CD8-positive, alpha-beta memory T cell (primary cell): ENCODE data around the gene XNDC1N. TPM values are rescaled to one million over a fixed set of nuclear protein-coding genes. Genes with fewer than 3 reads are reported as not detected.
"Not testable (repeated sequence)": the region's sequence is repeated elsewhere in the genome, so short reads cannot be mapped to it uniquely, and the experiment has no call there.

ENCODE experiments used
- CTCF ChIA-PET: fragments of 350-600 bp; sonication (Branson Sonifier 250); formaldehyde crosslinking; loops from one replicate; lab custom pipeline; 2021; ENCODE audit warnings: antibody characterized with exemption; lab: Charles Lee
- POLR2A ChIA-PET: fragments of 350-600 bp; sonication (Branson Sonifier 250); formaldehyde crosslinking; loops from one replicate; lab custom pipeline; 2021; ENCODE audit warnings: antibody characterized with exemption; lab: Charles Lee
- DNase-seq, 5 donors: peaks; one replicate each; pipeline versions ENCODE4 v3.0.0 to v3.0.0-alpha.2; 2020 to 2022; ENCODE audit warnings: mixed read lengths in 1 of 5
- H3K27ac ChIP-seq: one replicate; pipeline ENCODE4 v1.7.0; 2013; ENCODE audit warnings: low read depth, mild to moderate bottlenecking, low read length, moderate library complexity
- H3K27me3 ChIP-seq: 2 replicates; pipeline ENCODE4 v1.7.0; 2013; ENCODE audit warnings: low read length, mild to moderate bottlenecking; ENCODE audit not compliant: insufficient read depth, poor library complexity, severe bottlenecking
- H3K36me3 ChIP-seq: 2 replicates; pipeline ENCODE4 v1.7.0; 2013; ENCODE audit warnings: mild to moderate bottlenecking, low read length, moderate library complexity; ENCODE audit not compliant: insufficient read depth
- H3K4me1 ChIP-seq: 2 replicates; pipeline ENCODE4 v1.7.0; 2013; ENCODE audit warnings: mild to moderate bottlenecking, low read length, moderate library complexity; ENCODE audit not compliant: insufficient read depth
- H3K4me3 ChIP-seq: 2 replicates; pipeline ENCODE4 v1.7.0; 2013; ENCODE audit warnings: mild to moderate bottlenecking, low read length
- H3K9me3 ChIP-seq: 2 replicates; pipeline ENCODE4 v1.7.0; 2013; ENCODE audit warnings: mild to moderate bottlenecking, low read length
- H3K27ac Mint-ChIP-seq, 8 donors: one replicate each; pipeline ENCODE4 v1.8.0; 2020 to 2021; ENCODE audit warnings: mixed read lengths in 8 of 8, mild to moderate bottlenecking in 6 of 8, inconsistent platforms in 3 of 8, moderate library complexity in 3 of 8
- H3K27me3 Mint-ChIP-seq, 2 donors: one replicate each; pipeline ENCODE4 v1.8.0; 2020 to 2021; ENCODE audit warnings: mixed read lengths in 2 of 2, mild to moderate bottlenecking in 1 of 2, moderate library complexity in 1 of 2
- H3K36me3 Mint-ChIP-seq, 3 donors: one replicate each; pipeline ENCODE4 v1.8.0; 2020 to 2021; ENCODE audit warnings: mixed read lengths in 3 of 3, inconsistent platforms in 1 of 3, mild to moderate bottlenecking in 1 of 3
- H3K4me1 Mint-ChIP-seq, 3 donors: one replicate each; pipeline ENCODE4 v1.8.0; 2020 to 2021; ENCODE audit warnings: mixed read lengths in 3 of 3, inconsistent platforms in 1 of 3, mild to moderate bottlenecking in 1 of 3
- H3K4me3 Mint-ChIP-seq, 7 donors: one replicate each; pipeline ENCODE4 v1.8.0; 2020 to 2021; ENCODE audit warnings: mixed read lengths in 7 of 7, mild to moderate bottlenecking in 6 of 7, moderate library complexity in 4 of 7, inconsistent platforms in 2 of 7
- H3K9me3 Mint-ChIP-seq, 5 donors: one replicate each; pipeline ENCODE4 v1.8.0; 2020 to 2022; ENCODE audit warnings: mixed read lengths in 5 of 5, mild to moderate bottlenecking in 3 of 5, moderate library complexity in 2 of 5, inconsistent platforms in 1 of 5
- polyA plus RNA-seq: library from polyadenylated mRNA; unstranded; fragments of 300-500 nt; fragmentation: Illumina TruSeq; gene quantifications from one replicate; pipeline ENCODE4 v1.2.3, GENCODE V29; 2021
- total RNA-seq, 2 experiments: library from RNA; stranded (reverse); gene quantifications; one replicate each; pipeline ENCODE4 v1.2.3, GENCODE V29; 2021

Gene XNDC1N
- total and polyA plus RNA-seq, 3 experiments from 2014 or later: 5.2 to 13.0 (median 12.7) TPM

DNA sequence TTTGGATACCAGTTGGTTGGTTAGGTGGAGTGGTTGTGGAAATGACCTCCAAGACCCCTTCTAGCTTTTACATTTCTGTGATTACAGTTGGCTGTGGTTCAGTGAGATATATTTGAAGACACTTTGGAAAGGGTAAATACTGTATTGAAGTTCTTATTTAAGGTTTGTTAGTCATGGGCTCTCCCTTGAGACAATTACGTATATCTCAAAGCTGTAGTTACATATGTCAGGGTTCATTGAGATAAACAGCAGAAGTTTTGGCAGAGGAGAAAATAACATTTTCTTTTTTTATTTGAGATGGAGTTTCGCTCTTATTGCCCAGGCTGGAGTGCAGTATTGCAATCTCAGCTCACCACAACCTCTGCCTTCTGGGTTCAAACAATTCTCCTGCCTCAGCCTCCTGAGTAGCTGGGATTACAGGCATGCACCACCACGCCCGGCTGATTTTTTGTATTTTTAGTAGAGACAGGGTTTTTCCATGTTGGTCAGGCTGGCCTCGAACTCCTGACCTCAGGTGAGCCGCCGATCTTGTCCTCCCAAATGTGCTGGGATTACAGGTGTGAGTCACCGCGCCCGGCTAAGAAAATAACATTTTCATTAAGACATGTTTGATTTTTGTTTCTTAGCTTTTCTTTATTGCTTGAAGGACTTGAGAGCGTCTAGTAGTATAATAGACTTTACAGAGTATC lies 2.3 kb upstream of the XNDC1N start:
- CTCF ChIA-PET: no interaction called here
- H3K4me3 Mint-ChIP-seq: peak overlapping the region; percentile 65 to 99 (median 99)
- Histone ChIP-seq H3K9me3 (no peaks in the 10 kb centered on the region), H3K27ac (no peak overlapping the region), H3K36me3 (no peaks in the 10 kb centered on the region), H3K4me1 (peaks cover 20% of the 10 kb centered on the region), H3K27me3 (no peaks in the 10 kb centered on the region), H3K4me3 (no peak overlapping the region)
- peaks cover 0 to 20% (median 0%) of the 10 kb centered on the region in 3 donors for H3K36me3 Mint-ChIP-seq
- peak overlapping the region in 3 of 8 donors; percentile 5 to 58 (median 49) for H3K27ac Mint-ChIP-seq
- H3K4me1 Mint-ChIP-seq: peaks cover 53 to 79% (median 70%) of the 10 kb centered on the region in 3 donors
- H3K9me3 Mint-ChIP-seq: no peaks in the 10 kb centered on the region
- POLR2A ChIA-PET: no interaction called here
- DNase-seq: no peak
- no peaks in the 10 kb centered on the region for H3K27me3 Mint-ChIP-seq

DNA sequence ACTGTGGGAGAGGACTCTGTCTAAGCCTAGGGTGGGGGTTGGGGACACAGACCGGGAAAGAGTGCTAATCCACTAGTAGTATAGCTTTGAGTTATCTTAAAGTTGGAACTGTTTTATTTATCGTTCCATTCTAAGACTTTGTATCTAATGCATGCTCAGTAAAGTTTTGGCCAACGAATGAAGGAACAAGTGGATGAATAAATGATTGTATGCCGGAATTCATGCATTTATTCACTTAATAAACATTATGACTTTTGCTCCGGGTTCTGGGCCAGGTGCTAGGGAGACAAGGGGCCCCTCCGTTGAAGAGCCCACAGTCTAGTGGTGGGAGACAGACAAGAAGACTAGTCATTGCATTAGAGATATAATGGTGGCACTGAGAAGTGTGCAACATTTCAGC lies 1.1 kb upstream of the XNDC1N start:
- DNase-seq: no peak
- Histone ChIP-seq H3K27me3 (no peaks in the 10 kb centered on the region), H3K9me3 (no peaks in the 10 kb centered on the region), H3K4me3 (peak overlapping the region; percentile 95), H3K4me1 (peaks cover 20% of the 10 kb centered on the region), H3K27ac (peak overlapping the region; percentile 96), H3K36me3 (no peaks in the 10 kb centered on the region)
- H3K27ac Mint-ChIP-seq: peak overlapping the region; percentile 5 to 99 (median 99)
- peaks cover 52 to 73% (median 64%) of the 10 kb centered on the region in 3 donors for H3K4me1 Mint-ChIP-seq
- no peaks in the 10 kb centered on the region for H3K27me3 Mint-ChIP-seq
- ChIA-PET POLR2A (interaction anchor here (0.6 to 2.7 kb wide), 3 partner anchors 8 to 294 kb away, joined by 3 to 7 read pairs (median 4); partner anchors contain the start of gene ANAPC15), CTCF (interaction anchor here (1.2 to 1.3 kb wide), 2 partner anchors 16 to 117 kb away, joined by 3 to 4 read pairs; no protein-coding TSS in a partner anchor)
- H3K36me3 Mint-ChIP-seq: peaks cover 0 to 24% (median 0%) of the 10 kb centered on the region in 3 donors
- H3K9me3 Mint-ChIP-seq: no peaks in the 10 kb centered on the region
- H3K4me3 Mint-ChIP-seq: peak overlapping the region; percentile 95 to 99 (median 99)

DNA sequence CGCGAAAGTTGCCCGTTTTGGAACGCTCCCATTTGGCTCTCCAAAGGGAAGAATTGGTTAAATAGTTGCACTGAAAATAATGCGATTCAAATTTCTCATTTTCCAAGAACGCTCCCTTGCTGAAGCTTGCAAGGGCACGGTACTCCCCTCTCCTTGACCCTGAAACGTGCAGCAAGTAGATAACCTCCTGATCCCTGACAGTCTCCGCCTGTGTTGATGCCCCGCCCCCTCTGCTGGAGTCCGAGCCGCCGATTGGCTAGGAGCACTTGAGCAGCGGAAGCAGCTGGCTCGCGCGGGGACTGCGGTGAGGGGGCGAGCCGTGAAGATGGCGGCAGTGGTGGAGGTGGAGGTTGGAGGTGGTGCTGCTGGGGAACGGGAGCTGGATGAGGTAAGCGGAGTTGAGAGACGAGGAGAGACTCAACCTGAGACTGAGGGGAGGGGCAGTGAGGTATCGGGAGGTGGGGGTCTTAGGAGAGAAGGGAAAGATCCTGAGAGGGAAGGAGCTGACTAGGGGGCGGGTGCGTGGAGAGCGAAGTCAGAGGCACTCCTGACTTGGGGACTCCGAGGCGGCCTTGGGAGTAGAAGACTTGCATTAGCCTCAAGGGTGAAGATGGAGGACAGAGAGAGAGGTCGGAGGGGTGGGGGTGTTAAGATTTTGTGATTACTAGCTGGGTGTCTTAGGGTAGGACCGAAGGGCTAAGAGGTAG lies 496 bp upstream of the XNDC1N start, which contains the start of gene RNF121:
Gene RNF121, plus strand, starts transcription at position 310 of the 707 bp plus-strand sequence. Its CDS starts 16 bp downstream, at position 326.
- H3K27me3 ChIP-seq: no peaks in the 10 kb centered on the region
- H3K27ac Mint-ChIP-seq: peak within 1 kb of the TSS; percentile 96 to 99 (median 99)
- H3K36me3 Mint-ChIP-seq: peaks cover 0 to 24% (median 0%) of the 10 kb centered on the region in 3 donors
- ChIA-PET POLR2A (interaction anchor here (0.6 to 2.7 kb wide), 3 partner anchors 9 to 294 kb away, joined by 3 to 7 read pairs (median 4); partner anchors contain the start of gene ANAPC15), CTCF (interaction anchor here (0.9 to 1.3 kb wide), 4 partner anchors 9 to 184 kb away, joined by 3 to 4 read pairs (median 3); partner anchors contain the start of gene ANAPC15)
- peak; percentile 95 to 98 (median 97) for DNase-seq
- H3K4me3 Mint-ChIP-seq: peak within 1 kb of the TSS; percentile 95 to 99 (median 99)
- peak within 1 kb of the TSS; percentile 96 for H3K27ac ChIP-seq
- H3K4me1 Mint-ChIP-seq: peaks cover 47 to 67% (median 58%) of the 10 kb centered on the region in 3 donors
- H3K9me3 ChIP-seq: no peaks in the 10 kb centered on the region
- H3K4me1 ChIP-seq: peaks cover 20% of the 10 kb centered on the region
- no peaks in the 10 kb centered on the region for H3K9me3 Mint-ChIP-seq
- peak within 1 kb of the TSS; percentile 95 for H3K4me3 ChIP-seq
- H3K27me3 Mint-ChIP-seq: no peaks in the 10 kb centered on the region
- H3K36me3 ChIP-seq: no peaks in the 10 kb centered on the region

DNA sequence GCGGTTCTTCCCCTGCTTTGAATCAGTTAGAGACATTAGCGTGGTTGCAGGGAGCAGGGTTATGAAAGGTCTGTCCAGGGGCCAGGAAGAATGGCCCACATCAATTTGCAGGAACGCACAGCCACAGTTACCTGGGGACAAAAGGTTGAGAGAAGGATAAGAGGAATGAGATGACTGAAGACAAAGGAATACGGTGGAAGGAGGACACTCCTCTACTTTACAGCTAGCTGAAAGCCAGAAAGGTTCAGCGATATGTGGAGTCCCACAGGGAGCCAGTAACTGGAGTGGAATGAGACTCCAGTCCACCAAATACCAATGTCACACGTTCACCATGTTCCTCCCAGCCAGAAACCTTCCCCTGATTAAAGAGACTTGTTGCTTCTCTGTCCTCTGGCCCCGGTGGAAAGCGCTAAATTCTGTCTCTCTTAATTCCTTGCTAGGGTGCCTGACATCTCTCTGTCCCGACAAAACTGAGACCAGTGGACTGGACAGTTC lies 10.7 kb downstream of the XNDC1N start:
- H3K36me3 Mint-ChIP-seq: peaks cover 19 to 61% (median 26%) of the 10 kb centered on the region in 3 donors
- H3K4me3 Mint-ChIP-seq: no peak overlapping the region
- no peaks in the 10 kb centered on the region for H3K4me1 Mint-ChIP-seq
- Histone ChIP-seq H3K36me3 (peaks cover 18% of the 10 kb centered on the region), H3K9me3 (no peaks in the 10 kb centered on the region), H3K27ac (no peak overlapping the region), H3K27me3 (no peaks in the 10 kb centered on the region), H3K4me1 (no peaks in the 10 kb centered on the region), H3K4me3 (no peak overlapping the region)
- peak overlapping the region in 1 of 8 donors; percentile 55 for H3K27ac Mint-ChIP-seq
- DNase-seq: no peak
- ChIA-PET CTCF (no interaction called here), POLR2A (no interaction called here)
- H3K9me3 Mint-ChIP-seq: no peaks in the 10 kb centered on the region
- H3K27me3 Mint-ChIP-seq: no peaks in the 10 kb centered on the region

DNA sequence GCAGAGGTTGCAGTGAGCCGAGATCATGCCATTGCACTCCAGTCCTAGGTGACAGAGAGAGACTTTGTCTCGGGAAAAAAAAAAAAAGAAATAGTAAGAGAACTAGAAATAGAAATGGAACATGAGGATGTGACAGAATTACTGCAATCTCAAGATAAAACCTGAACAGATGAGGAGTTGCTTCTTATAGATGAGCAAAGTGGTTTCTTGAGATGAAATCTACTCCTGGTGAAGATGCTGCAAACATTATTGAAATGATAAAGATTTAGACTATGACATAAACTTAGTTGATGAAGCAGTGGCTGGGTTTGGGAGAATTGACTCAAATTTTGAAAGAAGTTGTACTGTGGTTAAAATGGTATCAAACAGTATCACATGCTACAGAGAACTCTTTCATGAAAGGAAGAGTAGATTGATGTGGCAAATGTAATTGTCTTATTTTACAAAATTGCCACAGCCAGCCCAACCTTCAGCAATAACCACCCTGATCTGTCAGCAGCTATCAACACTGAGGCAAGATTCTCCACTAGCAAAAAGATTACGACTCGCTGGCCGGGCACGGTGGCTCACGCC lies 13.7 kb downstream of the XNDC1N start:
- Mint-ChIP-seq H3K36me3 (peaks cover 19 to 80% (median 37%) of the 10 kb centered on the region in 3 donors), H3K4me3 (no peak overlapping the region), H3K9me3 (no peaks in the 10 kb centered on the region), H3K27ac (no peak overlapping the region), H3K4me1 (no peaks in the 10 kb centered on the region), H3K27me3 (no peaks in the 10 kb centered on the region)
- Histone ChIP-seq H3K27me3 (no peaks in the 10 kb centered on the region), H3K27ac (no peak overlapping the region), H3K4me3 (no peak overlapping the region), H3K4me1 (no peaks in the 10 kb centered on the region), H3K36me3 (peaks cover 15% of the 10 kb centered on the region), H3K9me3 (no peaks in the 10 kb centered on the region)
- POLR2A ChIA-PET: interaction anchor here (0.6 kb wide), 1 partner anchor 76 kb away, joined by 3 read pairs; no protein-coding TSS in a partner anchor
- DNase-seq: no peak
- CTCF ChIA-PET: interaction anchor here (1.1 kb wide), 1 partner anchor 14 kb away, joined by 3 read pairs; the partner anchor contains the start of genes RNF121 and XNDC1N

DNA sequence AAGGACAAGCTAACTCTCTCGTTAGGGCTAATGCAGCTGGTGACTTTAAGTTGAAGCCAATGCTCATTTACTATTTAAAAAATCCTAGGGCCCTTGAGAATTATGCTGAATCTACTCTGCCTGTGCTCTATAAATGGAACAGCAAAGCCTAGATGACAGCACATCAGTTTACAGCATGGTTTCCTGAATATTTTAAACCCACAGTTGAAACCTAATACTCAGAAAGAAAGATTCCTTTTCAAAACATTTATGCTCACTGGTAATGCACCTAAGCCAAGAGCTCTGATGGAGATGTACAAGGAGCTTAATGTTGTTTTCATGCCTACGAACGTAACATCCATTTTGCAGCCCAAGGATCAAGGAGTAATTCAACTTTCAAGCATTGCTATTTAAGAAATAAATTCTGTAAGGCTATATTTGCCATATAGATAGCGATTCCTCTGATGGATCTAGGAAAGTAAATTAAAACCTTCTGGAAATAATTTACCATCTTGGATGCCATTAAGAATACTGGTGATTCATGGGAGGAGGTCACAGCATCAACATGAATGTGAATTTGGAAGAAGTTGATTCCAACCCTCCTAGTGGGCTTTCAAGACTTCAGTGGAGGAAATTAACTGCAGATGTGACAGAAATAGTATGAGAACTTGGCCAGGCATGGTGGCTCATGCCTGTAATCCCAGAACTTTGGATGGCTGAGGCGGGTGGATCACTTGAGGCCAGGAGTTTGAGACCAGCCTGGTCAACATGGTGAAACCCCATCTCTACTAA lies 14.5 kb downstream of the XNDC1N start:
- ChIA-PET CTCF (interaction anchor here (1.1 kb wide), 1 partner anchor 15 kb away, joined by 3 read pairs; the partner anchor contains the start of genes RNF121 and XNDC1N), POLR2A (interaction anchor here (0.7 kb wide), 1 partner anchor 1300 kb away, joined by 10 read pairs; no protein-coding TSS in a partner anchor)
- Mint-ChIP-seq H3K9me3 (no peaks in the 10 kb centered on the region), H3K36me3 (peaks cover 19 to 82% (median 37%) of the 10 kb centered on the region in 3 donors), H3K27me3 (no peaks in the 10 kb centered on the region), H3K4me3 (no peak overlapping the region), H3K27ac (no peak overlapping the region), H3K4me1 (no peaks in the 10 kb centered on the region)
- Histone ChIP-seq H3K4me1 (no peaks in the 10 kb centered on the region), H3K36me3 (peaks cover 15% of the 10 kb centered on the region), H3K27ac (no peak overlapping the region), H3K4me3 (no peak overlapping the region), H3K9me3 (no peaks in the 10 kb centered on the region), H3K27me3 (no peaks in the 10 kb centered on the region)
- DNase-seq: no peak

DNA sequence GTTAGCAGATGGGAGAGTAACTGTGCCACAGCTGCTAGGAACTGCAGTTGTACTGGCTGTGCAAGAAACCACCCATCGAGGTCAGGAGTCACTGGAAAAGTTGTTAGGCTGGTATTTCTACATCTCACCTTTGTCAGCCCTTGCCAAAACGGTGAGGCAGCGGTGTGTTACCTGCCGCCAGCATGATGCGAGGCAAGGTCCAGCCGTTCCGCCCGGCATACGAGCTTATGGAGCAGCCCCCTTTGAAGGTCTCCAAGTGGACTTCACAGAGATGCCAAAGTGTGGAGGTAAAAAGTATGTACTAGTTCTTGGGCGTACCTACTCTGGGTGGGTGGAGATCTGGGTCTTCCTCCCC lies 16.4 kb downstream of the XNDC1N start:
- DNase-seq, H3K4me1 ChIP-seq, POLR2A ChIA-PET, H3K27me3 Mint-ChIP-seq, H3K9me3 Mint-ChIP-seq, H3K9me3 ChIP-seq, H3K4me3 Mint-ChIP-seq, H3K27me3 ChIP-seq, H3K4me3 ChIP-seq, H3K4me1 Mint-ChIP-seq, CTCF ChIA-PET, H3K27ac ChIP-seq: not testable (repeated sequence)
- Mint-ChIP-seq H3K36me3 (peaks cover 16 to 79% (median 39%) of the 10 kb centered on the region in 3 donors), H3K27ac (peak overlapping the region in 2 of 8 donors; percentile 35 to 53)
- peaks cover 15% of the 10 kb centered on the region for H3K36me3 ChIP-seq
